ENCODE results near the gene PLCB4.

DNA sequence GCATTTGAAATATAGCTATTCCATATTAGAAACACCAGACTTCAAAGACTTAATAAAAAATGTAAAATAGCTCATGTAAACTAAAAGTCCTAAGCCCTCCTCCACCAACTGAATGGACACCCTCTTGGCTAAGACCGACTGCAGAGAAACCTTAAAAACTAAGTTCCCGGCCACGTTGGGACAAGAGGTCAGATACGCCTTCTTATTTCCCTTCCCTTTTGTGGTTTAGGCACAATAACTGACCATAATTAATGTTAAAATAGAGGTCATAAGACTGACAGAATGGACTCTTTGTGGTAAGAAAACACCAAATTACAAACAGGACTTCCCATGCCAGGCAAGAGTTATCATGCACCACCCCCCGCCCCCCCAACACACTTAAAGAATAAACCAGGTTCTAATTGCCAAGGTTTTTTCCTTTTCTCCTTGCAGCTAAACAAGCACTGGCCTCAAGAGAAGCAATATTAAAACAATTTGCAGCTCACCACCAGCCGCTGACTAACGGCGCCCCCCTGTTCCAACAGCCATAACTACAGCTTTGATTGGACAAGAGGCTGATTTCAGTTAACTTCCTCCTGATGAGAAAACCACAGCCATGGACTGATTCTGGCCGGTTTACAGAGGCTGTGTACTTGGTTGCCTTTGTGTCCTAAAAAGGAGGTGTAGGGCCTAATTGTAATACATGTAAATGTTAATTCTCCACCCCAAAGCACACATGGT is 434.8 kb downstream of the PLCB4 start:
- TF ChIP-seq POLR2AphosphoS5 (IDR thresholded peaks at IDR 0.05; ENCODE audit: borderline replicate concordance, low read depth, low read length) (no peak), EZH2 (IDR thresholded peaks at IDR 0.05) (no peak), FOXP2 (optimal IDR thresholded peaks at IDR 0.05; ENCODE audit: control extremely low read depth, extremely low read length, insufficient read depth) (no peak)
